ENCODE results near the gene PPP1CA. TPM values are rescaled to one million over a fixed set of nuclear protein-coding genes. Genes with fewer than 3 reads are reported as not detected.

PPP1CA gene
- total and polyA plus RNA-seq, 2 donors (not counting 1 experiment from before 2014, with no cell fraction given): 218 to 251 TPM

- no peaks in the 10 kb centered on the region for H3K27me3 Mint-ChIP-seq
- peak within 1 kb of the TSS; percentile 99 for H3K4me2 ChIP-seq (replicated peaks; ENCODE audit: low read depth, low read length, poor library complexity, severe bottlenecking)
- H3K4me1 ChIP-seq (ENCODE audit: control insufficient read depth in 2 of 2, insufficient read depth in 2 of 2, low read length in 2 of 2): peaks cover 10 to 29% of the 10 kb centered on the region in 2 donors
- H3K27ac ChIP-seq (ENCODE audit: low read length in 2 of 2): peak within 1 kb of the TSS; percentile 33 to 78
- DNase-seq: peak; percentile 96
- no peaks in the 10 kb centered on the region for H3K9me3 ChIP-seq (ENCODE audit: control extremely low read depth in 1 of 3, control insufficient read depth in 2 of 3, insufficient read depth in 1 of 3, low read length in 2 of 3)
- ChIA-PET POLR2A (interaction anchor here (0.5 to 2.3 kb wide), 29 partner anchors 9 to 741 kb away, joined by 3 to 40 read pairs (median 4); partner anchors contain the start of genes AIP, CLCF1, CORO1B and GPR152), CTCF (interaction anchor here (0.6 to 42.2 kb wide), 12 partner anchors 10 to 116 kb away, joined by 3 to 2379 read pairs (median 6); partner anchors contain the start of genes AIP, CDK2AP2, CLCF1 and PITPNM1)
- under 1% methylated on average over 68 of the region's 75 CpGs for WGBS (ENCODE audit: insufficient coverage)
- H3K9me3 Mint-ChIP-seq (ENCODE audit: insufficient read depth): no peaks in the 10 kb centered on the region
- peak within 1 kb of the TSS; percentile 87 for H2AFZ ChIP-seq (ENCODE audit: insufficient read depth, low read depth, low read length, poor library complexity, severe bottlenecking)
- H3K27ac Mint-ChIP-seq: peak within 1 kb of the TSS; percentile 69
- peaks cover 36% of the 10 kb centered on the region for H4K20me1 ChIP-seq (ENCODE audit: control insufficient read depth, insufficient read depth, low read length, poor library complexity, severe bottlenecking)
- peak within 1 kb of the TSS; percentile 83 for H3K9ac ChIP-seq (ENCODE audit: low read length)
- H3K36me3 ChIP-seq (replicated peaks in 1 of 2; ENCODE audit: control extremely low read depth in 1 of 2, control insufficient read depth in 1 of 2, extremely low read depth in 1 of 2, insufficient read depth in 2 of 2, low read length in 1 of 2): peaks cover 0 to 8% of the 10 kb centered on the region in 2 experiments
- ATAC-seq (ENCODE audit: low read depth): peak; percentile 83
- H3K79me2 ChIP-seq (ENCODE audit: control insufficient read depth, insufficient read depth, low read length): peaks cover 38% of the 10 kb centered on the region
- intact Hi-C loops (cut with micrococcal nuclease): loop anchor here (1.0 kb wide), 3 partner anchors 10 to 78 kb away; partner anchors contain the start of genes PPP1CA, RPS6KB2 and TMEM134
- TF ChIP-seq CTCF (IDR thresholded peaks at IDR 0.05): no peak
- no peak for TF ChIP-seq EZH2 (IDR thresholded peaks at IDR 0.05; ENCODE audit: borderline replicate concordance, insufficient read depth, low read depth, low read length, poor library complexity, severe bottlenecking)
- H3K4me3 ChIP-seq (ENCODE audit: control extremely low read depth in 1 of 5, extremely low read depth in 1 of 5, insufficient read depth in 1 of 5, low read depth in 2 of 5, low read length in 4 of 5): peak within 1 kb of the TSS; percentile 63 to 95 (median 81)
- no peaks in the 10 kb centered on the region for H3K27me3 ChIP-seq (replicated peaks in 1 of 4; ENCODE audit: control extremely low read depth in 1 of 4, control insufficient read depth in 3 of 4, insufficient read depth in 4 of 4, low read length in 3 of 4)
- peaks cover 36% of the 10 kb centered on the region for H3K4me1 Mint-ChIP-seq
- peak within 1 kb of the TSS; percentile 91 for H3K4me3 Mint-ChIP-seq
Measured at GRCh38 chr11:67391304-67392182, 10.1 kb downstream of the PPP1CA start, which contains the start of gene RAD9A. TSS of gene RAD9A (plus strand) at chr11:67391986. CDS start at chr11:67392045, 59 bp downstream.

Measured in B cell (primary cell).